Choroid plexus epithelial cell (primary cell): Measurements from ENCODE around the gene A1BG.

Experiments used
- DNase-seq: peaks from one replicate; pipeline ENCODE4 v3.0.0-alpha.2; 2010; ENCODE audit warnings: low read depth
- H3K4me3 ChIP-seq: 2 replicates; pipeline ENCODE4 v1.5.1; 2011; ENCODE audit warnings: low read depth, mild to moderate bottlenecking, control low read depth, low read length, moderate library complexity
- CTCF ChIP-seq: conservative IDR thresholded peaks from 2 replicates; pipeline ENCODE4 v1.5.1; 2011; ENCODE audit warnings: low read depth, mild to moderate bottlenecking, control low read depth, inconsistent platforms, low read length, moderate library complexity

A1BG gene

GRCh38 chr19:58398545-58398944 is 45.3 kb upstream of the A1BG start:
- no peak overlapping the region for H3K4me3 ChIP-seq
- no peak for TF ChIP-seq CTCF
- DNase-seq: no peak

- no peak for TF ChIP-seq CTCF
These were observed 44.8 kb upstream of the A1BG start for GRCh38 chr19:58398087-58398486.

GRCh38 chr19:58397533-58398037 is 44.3 kb upstream of the A1BG start:
- TF ChIP-seq CTCF: no peak
- no peak for DNase-seq
- H3K4me3 ChIP-seq: no peak overlapping the region

More at GRCh38 chr19:58398087-58398486, 44.8 kb upstream of the A1BG start:
- DNase-seq: no peak
- H3K4me3 ChIP-seq: no peak overlapping the region

GRCh38 chr19:58396691-58397532 is 43.6 kb upstream of the A1BG start:
- DNase-seq: no peak
- no peak for TF ChIP-seq CTCF
- H3K4me3 ChIP-seq: no peak overlapping the region

- peak; percentile 17 for DNase-seq
- no peak for TF ChIP-seq CTCF
- peak overlapping the region; percentile 34 for H3K4me3 ChIP-seq
These were observed 42.8 kb upstream of the A1BG start for GRCh38 chr19:58395979-58396627.

GRCh38 chr19:58395220-58395978 is 42.1 kb upstream of the A1BG start, which contains the start of gene RNF225:
RNF225 (plus strand) TSS chr19:58395656; CDS start chr19:58396090, 434 bp downstream.
- H3K4me3 ChIP-seq: peak within 1 kb of the TSS; percentile 34
- no peak for DNase-seq
- no peak for TF ChIP-seq CTCF
